NOMO-1 (cell line): ENCODE results near the gene MS4A13.
"Not testable (repeated sequence)": the region's sequence is repeated elsewhere in the genome, so short reads cannot be mapped to it uniquely, and the experiment has no call there.

Experiments used
- DNase-seq, 2 experiments: peaks; one replicate each; lab custom pipeline; 2025; ENCODE audit not compliant: unreplicated experiment in 2 of 2; lab: John Stamatoyannopoulos, UW

MS4A13 gene

GRCh38 chr11:60515144-60515855 lies at the start of gene MS4A13:
TSS of gene MS4A13 (plus strand) at chr11:60515392. CDS start at chr11:60518084, 2,692 bp downstream.
- no peak for DNase-seq

GRCh38 chr11:60468829-60469228 lies 46.4 kb upstream of the MS4A13 start:
- no peak for DNase-seq

- DNase-seq = no peak
These were observed 45.5 kb upstream of the MS4A13 start for GRCh38 chr11:60469723-60470122.

- peak; percentile 85 to 96 for DNase-seq
These were observed 38.2 kb upstream of the MS4A13 start for GRCh38 chr11:60477035-60477445.

GRCh38 chr11:60482361-60482760 lies 32.8 kb upstream of the MS4A13 start:
- DNase-seq = peak; percentile 54 to 62

- DNase-seq = peak; percentile 79 to 91
These were observed 29.2 kb upstream of the MS4A13 start for GRCh38 chr11:60485987-60486386.

- no peak for DNase-seq
These were observed 22.6 kb upstream of the MS4A13 start, which contains the start of gene MS4A12 for GRCh38 chr11:60492488-60493009. TSS of gene MS4A12 (plus strand) at chr11:60492778. CDS start at chr11:60497319, 4,541 bp downstream.

- no peak for DNase-seq
These were observed 21.7 kb upstream of the MS4A13 start for GRCh38 chr11:60493454-60493853.

- peak in 1 of 2 experiments; percentile 54 for DNase-seq
These were observed 16.8 kb upstream of the MS4A13 start for GRCh38 chr11:60498399-60498798.

- peak; percentile 16 to 48 for DNase-seq
These were observed 16.3 kb upstream of the MS4A13 start for GRCh38 chr11:60498853-60499252.

GRCh38 chr11:60500276-60500910 lies 14.8 kb upstream of the MS4A13 start:
- DNase-seq = no peak

GRCh38 chr11:60502221-60502775 lies 12.9 kb upstream of the MS4A13 start:
- DNase-seq = peak in 1 of 2 experiments; percentile 41

- DNase-seq = no peak
These were observed 10.8 kb upstream of the MS4A13 start for GRCh38 chr11:60504219-60504905.

- not testable (repeated sequence) for DNase-seq
These were observed 5.6 kb upstream of the MS4A13 start for GRCh38 chr11:60509609-60510008.

GRCh38 chr11:60510209-60510608 lies 5.0 kb upstream of the MS4A13 start:
- DNase-seq = not testable (repeated sequence)

- DNase-seq = no peak
These were observed 3.8 kb upstream of the MS4A13 start for GRCh38 chr11:60511393-60511792.

GRCh38 chr11:60512651-60513225 lies 2.5 kb upstream of the MS4A13 start:
- no peak for DNase-seq

- DNase-seq = peak in 1 of 2 experiments; percentile 17
These were observed 1.4 kb upstream of the MS4A13 start for GRCh38 chr11:60513496-60514460.

GRCh38 chr11:60528465-60528864 lies 13.3 kb downstream of the MS4A13 start:
- no peak for DNase-seq
